ENCODE measurements around the gene MBD3L5. TPM values are rescaled to one million over a fixed set of nuclear protein-coding genes. Genes with fewer than 3 reads are reported as not detected.

The MBD3L5 gene
- total and polyA plus RNA-seq, 2 experiments from 2014 or later, result not detected

DNA sequence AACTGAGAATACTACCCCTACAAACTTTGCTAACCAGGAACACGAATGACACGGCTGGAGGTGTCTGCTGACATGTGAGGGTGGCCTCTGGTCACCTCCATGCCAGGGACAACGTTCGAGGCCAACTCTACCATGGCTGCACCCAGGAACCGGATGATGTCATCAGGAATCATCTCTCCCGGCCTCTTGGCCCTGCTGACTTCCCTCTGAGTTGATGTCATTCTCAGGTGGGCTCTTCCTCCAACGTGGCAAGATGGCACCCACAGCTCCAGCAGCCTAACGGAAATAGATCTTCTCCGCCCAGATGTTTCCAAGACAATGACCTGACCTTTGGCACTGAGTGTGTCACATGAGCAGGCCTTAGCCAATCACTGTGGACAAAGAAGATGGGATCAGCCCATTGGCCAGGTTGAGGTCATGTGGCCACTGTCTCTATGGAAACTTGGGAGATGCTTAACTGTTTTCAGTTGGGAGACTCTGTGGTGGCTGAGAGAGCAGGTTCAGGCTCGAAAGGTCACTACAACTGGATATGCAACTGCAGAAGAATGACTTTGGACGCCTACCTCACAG is 24.2 kb upstream of the MBD3L5 start:
- no peaks in the 10 kb centered on the region for H3K79me2 ChIP-seq
- H3K27ac ChIP-seq, result no peak overlapping the region
- TF ChIP-seq, protein P1, sequence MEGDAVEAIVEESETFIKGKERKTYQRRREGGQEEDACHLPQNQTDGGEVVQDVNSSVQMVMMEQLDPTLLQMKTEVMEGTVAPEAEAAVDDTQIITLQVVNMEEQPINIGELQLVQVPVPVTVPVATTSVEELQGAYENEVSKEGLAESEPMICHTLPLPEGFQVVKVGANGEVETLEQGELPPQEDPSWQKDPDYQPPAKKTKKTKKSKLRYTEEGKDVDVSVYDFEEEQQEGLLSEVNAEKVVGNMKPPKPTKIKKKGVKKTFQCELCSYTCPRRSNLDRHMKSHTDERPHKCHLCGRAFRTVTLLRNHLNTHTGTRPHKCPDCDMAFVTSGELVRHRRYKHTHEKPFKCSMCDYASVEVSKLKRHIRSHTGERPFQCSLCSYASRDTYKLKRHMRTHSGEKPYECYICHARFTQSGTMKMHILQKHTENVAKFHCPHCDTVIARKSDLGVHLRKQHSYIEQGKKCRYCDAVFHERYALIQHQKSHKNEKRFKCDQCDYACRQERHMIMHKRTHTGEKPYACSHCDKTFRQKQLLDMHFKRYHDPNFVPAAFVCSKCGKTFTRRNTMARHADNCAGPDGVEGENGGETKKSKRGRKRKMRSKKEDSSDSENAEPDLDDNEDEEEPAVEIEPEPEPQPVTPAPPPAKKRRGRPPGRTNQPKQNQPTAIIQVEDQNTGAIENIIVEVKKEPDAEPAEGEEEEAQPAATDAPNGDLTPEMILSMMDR (IDR thresholded peaks at IDR 0.05; ENCODE audit: poor library complexity), result no peak
- no peak for TF ChIP-seq EZH2 (IDR thresholded peaks at IDR 0.05; ENCODE audit: borderline replicate concordance)
- no peak for TF ChIP-seq EZH2phosphoT487 (IDR thresholded peaks at IDR 0.05; ENCODE audit: low read depth, severe bottlenecking, unreplicated experiment)
- no peaks in the 10 kb centered on the region for H3K9me3 ChIP-seq (ENCODE audit: low read depth)
- H3K27me3 ChIP-seq, result no peaks in the 10 kb centered on the region
- no peaks in the 10 kb centered on the region for H4K20me1 ChIP-seq (ENCODE audit: insufficient read depth, poor library complexity, severe bottlenecking)
- no peak overlapping the region for H2AFZ ChIP-seq
- H3K4me2 ChIP-seq, result no peak overlapping the region
- no peaks in the 10 kb centered on the region for H3K36me3 ChIP-seq (replicated peaks; ENCODE audit: insufficient read depth, low read depth)
- no peak for DNase-seq (ENCODE audit: low spot score)
- 71% methylated on average over 11 of the region's 11 CpGs for WGBS (ENCODE audit: low lambda C conversion rate, missing lambda C conversion rate)
- no peaks in the 10 kb centered on the region for H3K9me2 ChIP-seq (replicated peaks; ENCODE audit: insufficient read depth)
- H3K4me1 ChIP-seq (ENCODE audit: insufficient read depth), result no peaks in the 10 kb centered on the region
- no peak overlapping the region for H3K4me3 ChIP-seq

DNA sequence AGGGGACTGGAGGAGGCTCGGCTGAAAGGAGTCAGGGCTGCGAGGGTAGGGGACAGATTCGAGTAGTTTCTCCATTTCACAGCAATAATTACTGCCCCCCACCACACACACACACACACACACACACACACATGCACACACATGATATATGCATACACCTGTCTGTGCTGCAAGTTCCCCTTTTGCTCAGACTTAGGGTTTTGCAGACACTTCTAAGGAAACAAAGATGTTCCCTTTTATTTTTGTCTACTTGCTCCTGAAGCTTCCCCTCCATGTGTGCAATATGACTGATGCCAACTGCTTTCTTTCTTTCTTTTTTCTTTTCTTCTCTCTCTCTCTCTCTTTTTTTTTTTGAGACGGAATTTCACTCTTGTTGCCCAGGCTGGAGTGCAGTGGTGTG is 22.5 kb upstream of the MBD3L5 start:
- TF ChIP-seq EZH2phosphoT487 (IDR thresholded peaks at IDR 0.05; ENCODE audit: low read depth, severe bottlenecking, unreplicated experiment), result no peak
- Histone ChIP-seq H3K79me2 (no peaks in the 10 kb centered on the region), H3K4me3 (no peak overlapping the region), H3K27me3 (no peaks in the 10 kb centered on the region), H3K36me3 (replicated peaks; ENCODE audit: insufficient read depth, low read depth) (no peaks in the 10 kb centered on the region), H2AFZ (no peak overlapping the region), H3K27ac (no peak overlapping the region), H3K4me2 (no peak overlapping the region), H3K9me3 (ENCODE audit: low read depth) (no peaks in the 10 kb centered on the region), H3K9me2 (replicated peaks; ENCODE audit: insufficient read depth) (no peaks in the 10 kb centered on the region), H4K20me1 (ENCODE audit: insufficient read depth, poor library complexity, severe bottlenecking) (no peaks in the 10 kb centered on the region), H3K4me1 (ENCODE audit: insufficient read depth) (no peaks in the 10 kb centered on the region)
- 88% methylated on average over 4 of the region's 4 CpGs for WGBS (ENCODE audit: low lambda C conversion rate, missing lambda C conversion rate)
- no peak for DNase-seq (ENCODE audit: low spot score)

DNA sequence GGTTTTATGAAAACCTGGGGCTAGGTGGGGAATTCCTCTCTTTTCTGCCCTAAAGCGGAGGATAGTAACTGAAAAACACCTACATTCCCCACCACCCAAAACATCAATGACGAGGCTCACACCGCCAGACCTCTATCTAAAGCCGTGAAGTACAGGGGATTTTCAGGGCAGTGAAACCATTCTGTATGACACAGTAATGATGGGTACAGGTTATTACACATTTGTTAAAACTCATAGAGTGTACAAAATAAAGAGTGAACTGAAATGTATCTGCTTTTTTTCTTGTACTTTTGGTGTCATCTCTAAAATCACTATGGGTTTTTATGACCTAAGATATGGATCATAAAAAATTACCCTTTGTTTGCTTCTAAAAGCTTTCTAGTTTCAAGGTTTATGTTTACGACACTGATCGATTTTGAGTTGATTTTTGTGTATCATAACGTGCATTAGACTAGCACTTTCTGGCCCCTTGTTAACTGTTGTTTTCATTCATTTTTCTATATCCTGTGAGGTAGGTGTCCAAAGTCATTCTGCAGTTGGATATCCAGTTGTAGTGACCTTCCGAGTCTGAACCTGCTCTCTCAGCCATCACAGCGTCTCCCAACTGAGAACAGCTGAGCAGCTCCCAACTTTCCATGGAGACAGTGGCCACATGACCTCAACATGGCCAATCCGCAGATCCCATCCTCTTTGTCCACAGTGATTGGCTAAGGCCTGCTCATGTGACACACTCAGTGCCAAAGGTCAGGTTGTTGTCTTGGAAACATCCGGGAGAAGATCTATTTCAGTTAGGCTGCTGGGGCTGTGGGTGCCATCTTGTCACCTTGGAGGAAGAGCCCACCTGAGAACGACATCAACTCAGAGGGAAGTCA is 19.4 kb upstream of the MBD3L5 start:
- TF ChIP-seq EZH2phosphoT487 (IDR thresholded peaks at IDR 0.05; ENCODE audit: low read depth, severe bottlenecking, unreplicated experiment) (no peak), EZH2 (IDR thresholded peaks at IDR 0.05; ENCODE audit: borderline replicate concordance) (no peak)
- TF ChIP-seq, protein P1 (IDR thresholded peaks at IDR 0.05; ENCODE audit: poor library complexity), result no peak
- WGBS (ENCODE audit: low lambda C conversion rate, missing lambda C conversion rate), result 79% methylated on average over 12 of the region's 12 CpGs
- Histone ChIP-seq H2AFZ (no peak overlapping the region), H4K20me1 (ENCODE audit: insufficient read depth, poor library complexity, severe bottlenecking) (no peaks in the 10 kb centered on the region), H3K9me3 (ENCODE audit: low read depth) (no peaks in the 10 kb centered on the region), H3K79me2 (no peaks in the 10 kb centered on the region), H3K9me2 (replicated peaks; ENCODE audit: insufficient read depth) (no peaks in the 10 kb centered on the region), H3K4me2 (no peak overlapping the region), H3K36me3 (replicated peaks; ENCODE audit: insufficient read depth, low read depth) (no peaks in the 10 kb centered on the region), H3K27ac (no peak overlapping the region), H3K4me1 (ENCODE audit: insufficient read depth) (no peaks in the 10 kb centered on the region), H3K4me3 (no peak overlapping the region), H3K27me3 (no peaks in the 10 kb centered on the region)
- DNase-seq (ENCODE audit: low spot score), result no peak

DNA sequence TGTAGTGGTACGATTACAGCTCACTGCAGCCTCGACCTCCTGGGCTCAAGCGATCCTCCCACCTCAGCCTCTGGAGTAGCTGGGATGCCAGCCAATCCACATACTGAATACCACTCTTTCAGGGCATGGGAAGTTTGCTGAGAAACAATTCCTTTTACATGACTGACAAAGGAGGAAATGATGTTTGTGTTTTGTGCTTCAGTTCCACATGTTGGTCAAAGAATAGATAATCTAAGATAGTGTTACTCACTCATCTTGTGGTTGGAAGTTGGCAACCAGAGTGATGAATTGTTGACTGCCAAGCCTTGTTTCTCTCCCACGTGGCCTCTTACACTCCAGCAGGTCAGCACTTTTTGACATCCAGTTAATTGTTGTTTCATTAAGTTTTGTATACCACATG is 16.7 kb upstream of the MBD3L5 start:
- Histone ChIP-seq H3K79me2 (no peaks in the 10 kb centered on the region), H3K36me3 (replicated peaks; ENCODE audit: insufficient read depth, low read depth) (no peaks in the 10 kb centered on the region), H3K9me2 (replicated peaks; ENCODE audit: insufficient read depth) (no peaks in the 10 kb centered on the region), H2AFZ (no peak overlapping the region), H3K9me3 (ENCODE audit: low read depth) (no peaks in the 10 kb centered on the region), H3K27me3 (no peaks in the 10 kb centered on the region), H3K4me2 (no peak overlapping the region), H3K27ac (no peak overlapping the region), H3K4me3 (no peak overlapping the region), H3K4me1 (ENCODE audit: insufficient read depth) (no peaks in the 10 kb centered on the region), H4K20me1 (ENCODE audit: insufficient read depth, poor library complexity, severe bottlenecking) (no peaks in the 10 kb centered on the region)
- TF ChIP-seq, protein P1 (IDR thresholded peaks at IDR 0.05; ENCODE audit: poor library complexity), result no peak
- no peak for TF ChIP-seq EZH2phosphoT487 (IDR thresholded peaks at IDR 0.05; ENCODE audit: low read depth, severe bottlenecking, unreplicated experiment)
- no peak for TF ChIP-seq EZH2 (IDR thresholded peaks at IDR 0.05; ENCODE audit: borderline replicate concordance)
- no peak for DNase-seq (ENCODE audit: low spot score)
- WGBS (ENCODE audit: low lambda C conversion rate, missing lambda C conversion rate), result 67% methylated on average over 4 of the region's 4 CpGs
